Stimulated activated naive CD4-positive, alpha-beta T cell (primary cell): Measurements from ENCODE around the gene CLEC16A.
"Not testable (repeated sequence)": the region's sequence is repeated elsewhere in the genome, so short reads cannot be mapped to it uniquely, and the experiment has no call there.

ENCODE experiments used
- DNase-seq, 6 experiments: peaks; one replicate each; lab custom pipeline; 2025; lab: John Stamatoyannopoulos, UW

Gene CLEC16A

DNA sequence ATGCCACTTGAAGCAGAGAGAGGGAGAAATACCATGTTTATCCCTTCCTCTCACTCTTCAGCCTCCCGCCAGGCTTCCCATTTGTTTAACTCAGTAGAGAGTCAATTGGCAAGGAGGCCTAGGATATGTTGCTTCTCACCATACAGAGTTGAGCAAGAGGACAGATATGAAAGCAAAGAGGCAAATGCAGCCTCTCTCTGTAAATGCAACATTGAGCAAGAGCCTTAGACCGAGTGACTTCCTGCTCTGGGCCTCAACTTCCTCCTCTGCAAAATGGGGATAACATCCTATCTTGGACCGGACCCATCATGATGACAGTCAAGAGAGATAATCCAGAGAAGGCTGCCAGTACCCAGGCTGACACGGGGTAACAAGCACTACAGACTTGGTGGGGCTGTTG is 274.8 kb downstream of the CLEC16A start:
- no peak for DNase-seq

GRCh38 chr16:11220507-11220906 is 276.1 kb downstream of the CLEC16A start:
- not testable (repeated sequence) for DNase-seq

DNA sequence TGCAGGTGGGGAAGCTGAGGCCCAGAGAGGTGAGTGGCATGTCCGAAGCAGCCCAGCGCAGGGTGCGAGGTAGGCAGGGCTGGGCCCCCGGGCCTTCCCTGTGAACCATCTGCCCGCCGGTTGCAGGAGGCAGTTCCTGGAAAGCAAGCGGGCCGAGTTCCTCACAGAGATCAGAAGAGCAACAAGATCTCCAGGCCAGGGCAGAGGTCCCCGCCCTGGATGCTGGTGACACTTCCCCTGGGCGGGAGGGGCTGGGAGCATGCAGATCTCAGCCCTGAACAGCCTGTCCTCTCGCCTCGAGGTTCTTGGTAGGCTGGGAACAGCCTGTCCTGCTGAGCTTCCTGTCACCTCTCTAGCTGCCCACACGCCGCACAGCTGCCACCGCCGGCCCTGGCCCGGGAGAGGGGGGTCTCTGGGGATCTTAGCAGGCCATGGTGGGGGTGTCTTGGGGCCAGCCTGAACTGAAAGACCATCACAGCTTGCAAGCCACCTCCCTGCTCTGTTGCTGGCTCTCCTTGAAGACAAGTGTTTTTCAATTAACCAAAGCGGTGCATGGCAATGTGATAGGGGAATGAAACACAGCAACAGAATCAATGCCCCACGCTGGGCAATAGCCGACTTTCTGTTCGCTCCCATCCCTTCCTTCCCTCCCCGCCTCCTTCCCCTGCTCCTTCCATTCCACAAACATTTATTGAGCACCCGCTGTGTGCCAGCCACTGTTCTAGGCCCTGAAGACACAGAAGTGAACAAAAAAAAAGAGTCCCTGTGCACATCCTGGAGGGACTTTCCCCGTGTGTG is 279.9 kb downstream of the CLEC16A start:
- DNase-seq = peak; percentile 7 to 71 (median 50)

GRCh38 chr16:11224894-11225676 is 280.7 kb downstream of the CLEC16A start:
- peak; percentile 54 to 81 (median 78) for DNase-seq

DNA sequence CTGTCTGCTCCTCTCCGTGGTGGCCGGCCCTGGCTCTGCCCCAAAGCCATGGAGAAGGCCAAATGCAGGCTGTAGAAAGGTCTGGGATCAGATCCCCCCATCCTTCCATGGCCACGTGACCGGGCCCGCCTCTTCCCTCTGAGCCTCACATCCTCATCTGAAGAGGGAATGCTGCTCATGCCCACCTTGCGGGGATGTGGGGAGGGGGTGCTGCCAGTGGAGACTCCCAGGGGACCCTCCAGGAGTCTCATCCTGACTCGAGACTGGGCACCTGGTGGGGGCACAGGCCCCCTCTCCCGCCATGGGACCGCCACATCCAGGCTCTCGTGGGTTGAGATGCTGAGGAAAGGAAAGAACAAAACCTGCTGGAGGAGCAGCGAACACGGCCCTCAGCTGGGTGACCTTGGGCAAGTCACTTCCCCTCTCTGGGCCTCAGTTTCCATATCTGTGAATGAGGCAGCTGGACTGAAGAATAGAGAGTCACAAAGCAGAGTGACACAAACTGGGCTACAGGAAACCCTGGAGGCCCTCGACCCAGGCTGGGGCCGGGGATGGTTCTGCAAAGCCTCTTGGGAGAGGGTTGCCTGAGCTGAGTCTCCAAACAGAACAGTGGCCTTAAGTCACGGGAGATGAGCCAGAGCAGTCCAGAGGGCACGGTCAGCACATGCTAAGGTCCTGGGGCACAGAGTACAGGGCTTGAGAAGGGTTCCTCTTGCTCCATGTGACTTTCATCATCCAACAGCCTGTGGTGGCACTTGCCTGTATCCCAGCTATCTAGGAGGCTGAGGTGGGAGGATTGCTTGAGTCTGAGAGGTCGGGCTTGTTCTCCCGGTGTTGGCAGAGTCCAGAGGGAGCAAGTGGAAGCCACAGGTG is 281.5 kb downstream of the CLEC16A start:
- DNase-seq = no peak

DNA sequence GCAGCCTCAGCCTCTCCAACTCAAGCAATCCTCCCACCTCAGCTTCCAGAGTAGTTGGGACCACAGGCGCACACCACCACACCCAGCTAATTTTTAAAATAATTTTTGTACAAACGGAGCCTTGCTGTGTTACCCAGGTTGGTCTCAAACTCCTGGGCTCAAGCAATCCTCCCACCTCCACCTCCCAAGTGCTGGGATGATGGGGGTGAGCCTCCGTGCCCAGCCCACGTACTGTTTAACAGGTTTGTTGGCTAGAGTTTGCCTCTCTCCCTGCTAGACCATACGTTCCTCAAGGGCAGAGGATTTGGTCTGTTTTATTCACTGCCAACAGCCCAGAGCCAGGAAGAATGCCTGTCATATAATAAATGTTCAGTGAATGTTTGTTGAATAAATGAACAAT is 285.1 kb downstream of the CLEC16A start:
- DNase-seq = no peak

- DNase-seq = no peak
These were observed 285.5 kb downstream of the CLEC16A start for GRCh38 chr16:11229906-11230305.

DNA sequence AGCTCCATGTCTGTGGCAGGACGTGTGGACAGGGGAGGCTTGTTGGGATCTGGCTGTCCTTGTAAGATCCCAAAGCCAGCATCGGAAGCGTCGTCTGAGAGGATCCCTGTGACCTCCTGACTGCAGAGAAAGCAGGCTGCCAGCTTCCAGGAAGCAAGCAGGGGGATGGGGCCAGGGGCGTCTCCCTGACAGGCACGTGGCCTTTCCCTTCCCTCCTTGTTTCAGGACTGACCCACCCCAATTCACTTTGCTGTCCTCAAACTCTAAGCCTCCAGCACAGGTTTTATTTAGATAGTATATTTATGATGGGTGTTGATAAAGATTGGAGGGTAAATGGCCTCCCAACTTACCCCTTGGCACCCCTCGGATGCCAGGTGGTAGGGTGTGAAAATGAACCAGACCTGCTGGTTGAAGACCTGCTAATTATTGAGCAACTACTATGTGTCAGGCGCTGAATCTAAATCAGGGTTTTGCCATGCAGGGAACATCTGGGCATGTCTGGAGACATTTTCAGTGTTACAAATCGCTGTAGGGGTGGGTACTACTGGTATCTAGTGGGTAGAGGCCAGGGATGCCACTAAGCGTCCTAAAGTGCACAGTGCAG is 287.1 kb downstream of the CLEC16A start:
- DNase-seq = no peak
